SIG-M5 treated with dmso at 0.1 percent for 504 hours (cell line): ENCODE data around the gene ADCY5.
A peak's percentile ranks its signal among the peaks of the same experiment; 100 is the strongest.

ENCODE experiments used
- DNase-seq: peaks from one replicate; lab custom pipeline; 2025; ENCODE audit not compliant: unreplicated experiment; lab: John Stamatoyannopoulos, UW

ADCY5 gene

GRCh38 chr3:123410149-123410515, 38.8 kb downstream of the ADCY5 start:
- DNase-seq = no peak

- peak; percentile 22 for DNase-seq
Measured at GRCh38 chr3:123409443-123410148, 39.3 kb downstream of the ADCY5 start.

DNA sequence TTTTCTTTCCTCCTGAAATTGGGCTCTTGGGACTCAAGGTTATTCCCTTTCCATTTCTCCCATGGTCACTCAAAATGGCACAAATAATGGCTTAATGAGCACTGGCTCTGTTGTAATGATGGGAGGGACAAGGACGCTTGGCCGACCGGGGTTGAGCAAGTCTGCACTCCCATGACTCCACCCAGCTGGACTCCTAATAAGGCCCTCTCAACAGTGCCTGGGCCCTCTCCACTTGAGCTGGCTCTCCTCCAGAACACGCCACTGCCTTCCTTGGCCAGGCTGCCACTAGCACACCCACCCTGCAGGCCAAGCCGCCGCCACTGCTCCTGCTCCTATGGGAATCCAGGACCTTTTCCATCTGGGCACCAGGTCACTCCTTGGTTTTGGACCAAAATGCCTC, 42.3 kb downstream of the ADCY5 start:
- no peak for DNase-seq

DNA sequence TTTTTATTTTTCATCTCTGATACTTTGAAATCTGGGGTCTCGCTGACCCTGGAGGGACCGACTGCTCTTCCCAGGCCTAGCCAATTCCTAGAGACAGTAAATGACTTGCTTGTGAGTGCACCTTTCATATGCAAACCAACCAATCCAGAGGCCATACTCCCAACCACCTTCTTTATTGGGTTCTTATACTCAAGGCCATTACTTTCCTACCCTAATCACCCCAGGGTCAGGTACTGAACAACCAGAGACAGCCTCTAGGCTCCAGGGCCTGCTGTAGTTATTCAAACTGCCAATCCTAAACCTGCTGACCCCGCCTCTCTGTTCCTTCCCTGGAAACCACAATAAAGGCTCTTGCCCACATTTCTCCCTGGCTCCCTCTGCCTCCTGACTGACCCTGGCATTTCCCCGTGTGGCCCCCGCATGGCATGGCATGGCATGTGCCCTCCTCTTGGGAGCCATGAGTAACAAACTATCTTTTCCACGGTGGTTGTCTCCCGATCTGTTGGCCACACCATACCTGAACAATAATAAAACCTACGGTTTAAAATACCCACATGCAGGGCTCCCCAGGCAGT, 42.9 kb downstream of the ADCY5 start:
- DNase-seq = no peak

- DNase-seq = no peak
Measured at GRCh38 chr3:123405021-123405420, 43.9 kb downstream of the ADCY5 start.

GRCh38 chr3:123404391-123404790, 44.5 kb downstream of the ADCY5 start:
- no peak for DNase-seq

- DNase-seq = no peak
Measured at GRCh38 chr3:123401836-123402530, 46.9 kb downstream of the ADCY5 start.

GRCh38 chr3:123400169-123400568, 48.7 kb downstream of the ADCY5 start:
- no peak for DNase-seq

DNA sequence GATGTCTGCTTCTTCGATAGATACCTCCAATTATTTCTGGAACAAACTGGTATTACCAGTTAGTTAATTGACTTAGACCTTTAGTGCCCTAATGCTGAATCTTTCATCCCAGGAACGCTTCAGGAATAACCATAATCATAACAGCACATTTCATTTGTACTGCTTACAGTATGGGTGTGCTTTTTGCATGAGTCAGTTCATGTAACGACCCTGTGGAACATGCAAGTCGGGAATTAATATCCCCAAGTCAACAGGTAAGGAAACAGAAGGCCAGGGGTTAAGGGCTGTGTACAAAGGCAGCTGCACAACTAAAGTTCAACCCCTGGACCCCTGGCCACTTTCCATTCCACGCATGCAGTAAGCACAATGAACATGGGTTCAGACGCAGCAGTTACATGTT, 49.2 kb downstream of the ADCY5 start:
- no peak for DNase-seq

GRCh38 chr3:123397921-123398785, 50.7 kb downstream of the ADCY5 start:
- no peak for DNase-seq

- no peak for DNase-seq
Measured at GRCh38 chr3:123397050-123397590, 51.8 kb downstream of the ADCY5 start.

DNA sequence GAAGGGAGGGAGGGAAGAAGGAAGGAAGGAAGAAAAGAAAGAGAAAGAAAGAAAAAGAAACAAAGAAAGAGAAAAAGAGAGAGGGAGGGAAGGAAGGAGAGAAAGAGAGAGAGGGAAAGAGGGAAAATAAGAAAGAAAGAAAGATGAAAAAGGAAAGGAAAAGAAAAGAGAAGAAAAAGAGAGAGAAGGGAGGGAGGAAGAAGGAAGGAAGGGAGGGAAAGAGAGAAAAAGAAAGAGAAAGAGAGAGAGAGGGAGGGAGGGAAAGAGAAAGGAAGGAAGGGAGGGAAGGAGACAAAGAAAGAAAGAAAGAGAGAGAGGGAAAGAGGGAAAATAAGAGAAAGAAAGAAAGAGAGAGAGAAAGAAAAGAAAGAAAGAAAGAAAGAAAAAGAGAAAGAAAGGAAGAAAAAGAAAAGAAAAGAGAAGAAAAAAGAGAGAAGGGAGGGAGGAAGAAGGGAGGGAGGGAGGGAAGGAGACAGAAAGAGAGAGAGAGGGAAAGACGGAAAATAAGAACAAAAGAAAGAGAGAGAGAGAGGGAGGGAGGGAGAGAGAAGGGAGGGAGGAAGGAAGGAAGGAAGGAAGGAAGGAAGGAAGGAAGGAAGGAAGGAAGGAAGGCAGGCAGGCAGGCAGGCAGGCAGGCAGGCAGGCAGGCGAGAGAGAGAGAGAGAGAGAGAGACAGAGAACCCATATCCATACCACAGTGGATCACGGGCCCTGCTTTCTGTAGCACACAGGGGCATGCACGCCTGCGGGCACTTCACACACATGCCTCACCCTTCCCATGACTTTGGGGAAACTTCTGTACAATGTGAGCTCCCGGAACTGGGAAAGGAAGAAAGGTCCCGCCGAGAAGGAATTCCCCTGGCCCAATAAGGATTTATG, 52.5 kb downstream of the ADCY5 start:
- DNase-seq = no peak

DNA sequence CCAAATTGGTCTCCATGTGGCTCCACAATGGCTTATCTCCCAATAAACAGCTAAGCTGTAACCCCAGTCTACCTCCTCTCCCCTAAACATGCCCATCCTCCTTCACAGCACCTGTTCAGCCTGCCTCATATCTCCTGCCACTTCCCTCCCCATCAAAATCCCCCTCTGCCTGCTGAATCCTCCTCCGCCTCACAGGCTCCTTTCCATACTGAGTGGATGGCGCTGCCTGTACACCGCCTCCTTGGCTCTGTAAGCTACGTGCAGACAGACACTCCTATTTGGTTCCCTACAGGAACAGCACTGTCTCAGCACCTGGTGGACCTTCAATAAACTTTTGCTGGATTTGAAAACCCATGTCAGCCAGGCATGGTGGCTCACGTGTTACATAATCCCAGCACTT, 53.7 kb downstream of the ADCY5 start:
- DNase-seq = no peak

GRCh38 chr3:123394391-123395020, 54.4 kb downstream of the ADCY5 start:
- no peak for DNase-seq

DNA sequence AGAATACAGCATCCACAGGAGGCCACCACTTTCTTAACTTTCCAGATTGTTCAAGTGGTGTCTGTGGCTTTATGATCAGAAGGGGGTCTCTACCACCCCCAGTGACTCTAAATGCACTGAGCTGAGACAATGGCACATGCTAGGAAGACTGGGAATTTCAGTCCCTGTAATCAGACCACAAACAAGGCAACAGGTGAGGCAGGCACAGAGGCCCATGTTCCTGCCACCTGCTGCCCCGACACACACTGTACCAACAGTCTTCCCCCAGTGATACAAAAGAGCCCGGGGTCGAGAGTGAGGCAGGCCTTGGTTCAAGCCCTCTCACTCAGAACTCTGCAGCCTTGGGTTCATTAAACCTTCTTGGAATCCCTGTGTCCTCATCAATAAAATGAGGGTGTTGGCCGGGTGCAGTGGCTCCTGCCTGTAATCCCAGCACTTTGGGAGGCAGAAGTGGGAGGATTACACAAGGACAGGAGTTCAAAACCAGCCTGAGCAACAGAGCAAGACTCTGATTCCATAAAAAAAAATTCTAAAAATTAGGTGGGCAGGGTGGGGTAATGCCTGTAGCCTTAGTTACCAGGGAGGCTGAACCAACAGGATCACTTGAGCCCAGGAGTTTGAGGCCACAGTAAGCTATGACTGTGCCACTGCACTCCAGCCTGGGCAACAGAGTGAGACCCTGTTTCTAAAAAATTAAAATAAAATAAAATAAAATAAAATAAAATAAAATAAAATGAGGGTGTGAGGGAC, 55.8 kb downstream of the ADCY5 start:
- no peak for DNase-seq

- DNase-seq = no peak
Measured at GRCh38 chr3:123392368-123392767, 56.5 kb downstream of the ADCY5 start.

GRCh38 chr3:123390865-123391600, 57.9 kb downstream of the ADCY5 start:
- DNase-seq = no peak

GRCh38 chr3:123389628-123389918, 59.3 kb downstream of the ADCY5 start:
- DNase-seq = no peak
